NCI-H226 (cell line): Measurements from ENCODE around the gene APOL6.
A peak's percentile ranks its signal among the peaks of the same experiment; 100 is the strongest.
"Not testable (repeated sequence)": the region's sequence is repeated elsewhere in the genome, so short reads cannot be mapped to it uniquely, and the experiment has no call there.

ENCODE experiments used
- DNase-seq: peaks from one replicate; pipeline ENCODE4 v3.0.0-alpha.2; 2015

Gene APOL6

GRCh38 chr22:35681454-35682052 lies 33.3 kb downstream of the APOL6 start:
- DNase-seq: no peak

GRCh38 chr22:35683560-35683959 lies 35.3 kb downstream of the APOL6 start:
- DNase-seq: no peak

DNA sequence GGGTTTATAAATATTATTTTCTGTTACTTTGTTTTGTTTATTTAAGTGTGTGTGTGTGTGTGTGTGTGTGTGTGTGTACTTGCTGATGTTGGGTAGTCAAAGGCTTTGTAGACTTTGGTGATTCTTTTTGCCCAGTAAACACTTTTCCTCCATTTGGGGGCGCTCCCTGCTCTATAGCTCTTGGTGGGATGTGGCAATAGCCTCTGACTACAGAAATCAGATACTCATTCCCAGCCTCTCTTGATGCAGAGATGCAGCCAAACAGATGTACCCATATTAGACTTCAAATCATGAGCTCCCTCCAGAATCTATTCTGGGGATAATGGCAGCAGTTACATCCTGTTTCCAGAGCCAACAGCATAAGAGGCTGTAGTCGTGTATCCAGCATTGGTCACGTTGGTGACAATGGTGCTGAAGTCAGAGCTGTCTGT lies 36.0 kb downstream of the APOL6 start:
- no peak for DNase-seq

DNA sequence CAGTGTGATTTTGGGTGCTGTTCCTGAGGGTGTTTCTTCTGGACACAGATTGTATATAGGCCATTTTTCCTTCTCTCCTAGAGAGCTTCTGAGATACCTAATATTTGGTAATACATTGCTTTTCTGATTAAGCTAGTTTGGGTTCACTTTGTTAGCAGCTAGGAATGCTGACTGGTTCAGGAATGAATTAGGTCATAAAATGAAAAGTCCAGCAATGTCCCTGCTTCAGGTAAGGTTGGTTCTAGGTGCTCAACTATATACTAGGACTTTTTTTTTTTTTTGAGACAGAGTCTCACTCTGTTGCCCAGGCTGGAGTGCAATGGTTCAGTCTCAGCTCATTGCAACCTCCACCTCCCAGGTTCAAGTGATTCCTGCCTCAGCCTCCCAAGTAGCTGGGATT lies 36.5 kb downstream of the APOL6 start:
- no peak for DNase-seq

GRCh38 chr22:35685731-35686130 lies 37.5 kb downstream of the APOL6 start:
- no peak for DNase-seq

DNA sequence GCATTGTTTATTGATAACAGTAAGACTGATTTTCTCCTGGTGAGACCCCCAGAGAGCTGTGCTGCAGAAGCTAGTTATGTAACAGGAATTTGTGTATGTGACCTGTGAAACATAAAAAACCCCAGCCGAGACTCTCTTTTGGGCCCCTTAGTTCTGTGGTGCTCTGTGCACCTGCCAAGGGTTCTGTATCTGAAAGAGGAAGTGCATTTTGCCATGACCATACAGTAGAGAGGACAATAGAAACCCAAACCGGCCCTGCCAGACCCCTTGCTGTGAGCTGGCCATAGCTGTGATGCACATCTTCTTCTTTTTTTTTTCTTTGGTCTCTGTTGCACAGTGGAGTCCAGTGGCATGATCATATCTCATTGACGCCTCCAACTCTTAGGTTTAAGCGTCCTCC lies 38.1 kb downstream of the APOL6 start:
- no peak for DNase-seq

DNA sequence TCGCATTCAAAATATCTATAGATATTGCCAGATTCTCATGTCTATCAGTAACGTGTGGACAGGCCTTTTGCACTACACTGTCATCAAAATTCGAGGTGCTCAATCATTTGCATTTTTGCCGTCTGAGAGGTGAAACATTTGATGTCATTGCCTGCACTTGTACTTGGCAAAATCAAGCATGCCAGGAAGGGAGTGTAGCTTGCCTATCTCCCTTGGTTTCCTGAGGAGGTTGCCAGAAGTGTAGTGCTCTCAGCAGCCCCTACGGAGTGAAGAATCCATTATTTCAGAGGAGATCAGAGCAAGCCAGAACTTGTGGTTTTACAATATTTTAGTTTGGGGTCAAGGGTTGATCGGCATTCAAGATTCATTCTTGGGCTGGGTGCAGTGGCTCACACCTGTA lies 39.2 kb downstream of the APOL6 start:
- DNase-seq: no peak

DNA sequence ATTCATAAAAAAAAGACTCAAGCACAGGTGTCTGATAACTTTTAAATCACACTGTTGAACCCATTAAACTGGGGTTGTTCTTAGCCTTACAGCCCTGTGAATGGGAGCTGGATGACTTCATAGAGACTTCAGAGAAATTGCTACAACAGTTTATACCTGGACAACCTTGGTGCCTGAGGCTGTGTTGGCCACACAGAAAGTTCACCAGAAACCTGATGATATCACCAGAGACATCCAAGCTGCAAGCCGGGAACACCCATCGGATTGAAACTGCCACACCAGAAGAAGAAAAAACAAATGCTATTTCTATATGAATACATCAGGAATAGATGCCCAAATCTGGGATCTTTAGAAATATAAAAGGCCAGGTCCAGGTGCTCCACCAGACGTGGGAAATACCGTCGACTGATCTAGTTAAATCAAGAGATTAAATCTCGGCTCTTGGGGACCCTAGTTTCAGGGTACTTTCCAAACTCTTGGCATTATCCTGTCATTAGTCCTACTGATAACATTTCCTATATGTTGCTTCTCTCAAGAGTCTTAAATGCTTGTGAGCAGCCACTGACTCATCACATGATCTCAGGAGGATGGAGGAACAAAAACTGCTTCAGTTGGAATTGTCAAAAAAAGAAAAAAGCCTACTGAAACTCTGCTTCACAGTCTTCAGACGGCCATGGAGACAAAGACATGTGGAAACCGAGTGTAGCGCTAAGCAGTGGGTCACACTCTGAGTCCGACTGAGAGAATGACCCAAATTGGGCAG lies 40.8 kb downstream of the APOL6 start:
- no peak for DNase-seq

DNA sequence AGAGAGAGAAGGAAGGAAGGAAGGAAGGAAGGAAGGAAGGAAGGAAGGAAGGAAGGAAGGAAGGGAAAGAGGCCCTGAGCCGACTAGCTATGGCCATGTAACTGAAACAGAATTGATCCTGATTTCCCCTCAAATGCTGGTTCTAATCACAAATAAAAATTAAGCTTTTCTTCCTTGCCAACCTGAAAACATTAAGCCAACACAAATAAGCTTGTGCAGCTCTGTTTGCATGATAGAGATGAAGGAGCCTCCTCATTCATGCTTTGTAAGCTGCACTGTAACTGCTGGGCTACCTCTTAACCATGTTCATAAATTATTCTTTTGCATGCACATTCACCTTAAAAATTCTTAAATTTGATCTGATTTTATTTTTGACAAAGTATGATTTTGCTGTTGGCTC lies 41.8 kb downstream of the APOL6 start:
- no peak for DNase-seq

- no peak for DNase-seq
These were observed 47.0 kb downstream of the APOL6 start for GRCh38 chr22:35695202-35695601.

GRCh38 chr22:35697142-35697541 lies 48.9 kb downstream of the APOL6 start:
- no peak for DNase-seq

- not testable (repeated sequence) for DNase-seq
These were observed 51.6 kb downstream of the APOL6 start for GRCh38 chr22:35699852-35700251.

DNA sequence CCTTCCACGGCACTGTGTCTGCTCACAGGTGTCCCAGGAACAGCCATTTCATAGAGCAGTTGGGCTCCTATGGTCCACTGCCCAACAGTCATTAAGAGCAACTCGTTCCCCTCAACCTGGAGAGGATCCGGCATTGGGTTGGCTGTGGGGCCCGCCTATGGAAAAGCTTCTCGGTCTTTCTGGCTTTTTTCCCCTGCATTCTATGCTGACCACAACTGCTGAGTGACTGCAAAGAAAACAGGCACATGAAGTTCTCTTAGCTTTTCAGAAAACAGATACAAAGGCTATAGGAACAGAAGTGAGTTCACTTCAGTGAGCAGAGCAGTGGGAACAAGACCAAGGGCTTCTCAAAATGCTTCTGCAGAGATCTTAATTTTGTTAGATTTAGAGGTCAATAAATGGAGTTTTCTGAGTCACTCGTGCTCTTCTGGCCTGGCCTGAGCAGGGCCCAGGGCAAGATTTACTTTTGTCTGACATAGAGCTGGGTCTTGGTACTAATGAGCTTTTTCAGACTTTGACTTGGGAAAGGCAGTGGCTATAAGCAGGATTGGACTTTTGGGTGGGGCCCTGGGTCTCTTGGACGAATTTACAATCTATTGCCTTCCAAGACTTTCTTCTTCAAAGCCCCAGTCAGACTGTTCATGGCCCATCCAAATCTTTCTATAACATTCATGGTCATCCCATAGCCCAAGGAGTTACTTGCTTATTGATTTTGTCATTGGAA lies 55.8 kb downstream of the APOL6 start:
- no peak for DNase-seq

GRCh38 chr22:35705141-35705540 lies 56.9 kb downstream of the APOL6 start:
- peak; percentile 57 for DNase-seq

GRCh38 chr22:35708453-35708852 lies 60.2 kb downstream of the APOL6 start:
- no peak for DNase-seq

DNA sequence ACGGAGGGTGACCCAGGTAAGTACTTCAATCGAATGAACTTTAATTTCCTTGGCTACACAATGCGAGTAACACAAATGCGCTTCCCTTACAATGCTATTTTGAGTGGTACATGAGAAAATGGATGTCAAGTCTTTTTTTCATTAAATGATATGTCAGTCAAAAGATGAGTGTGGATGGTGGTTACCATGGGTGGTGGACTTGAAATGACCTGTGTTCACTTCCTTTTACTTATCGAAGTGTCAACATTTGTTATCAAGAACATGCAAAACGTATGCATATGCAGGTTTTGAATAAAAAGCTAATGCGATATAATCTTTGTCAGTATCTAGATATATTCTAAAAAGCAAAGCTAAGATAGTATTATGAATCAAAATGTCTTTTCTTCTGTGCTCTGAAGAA lies 60.7 kb downstream of the APOL6 start:
- no peak for DNase-seq

DNA sequence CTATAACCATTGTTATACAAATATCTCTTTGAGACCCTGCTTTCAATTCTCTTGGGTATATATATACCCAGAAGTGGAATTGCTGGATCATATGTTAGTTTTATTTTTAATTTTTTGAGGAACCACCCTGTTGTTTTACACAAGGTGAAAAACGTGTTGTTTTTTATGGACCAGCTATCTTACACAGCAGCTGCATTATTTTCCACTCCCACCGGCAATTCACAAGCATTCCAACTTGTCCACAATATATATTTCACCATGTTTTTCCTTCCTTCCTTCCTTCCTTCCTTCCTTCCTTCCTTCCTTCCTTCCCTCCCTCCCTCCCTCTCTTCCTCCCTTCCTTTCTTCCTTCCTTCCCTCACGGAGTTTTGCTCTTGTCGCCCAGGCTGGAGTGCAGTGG lies 63.1 kb downstream of the APOL6 start:
- no peak for DNase-seq

- DNase-seq: no peak
These were observed 64.4 kb downstream of the APOL6 start for GRCh38 chr22:35712672-35713071.

- DNase-seq: no peak
These were observed 69.3 kb downstream of the APOL6 start, which contains the start of gene APOL5 for GRCh38 chr22:35717572-35717971. Gene APOL5, plus strand, starts transcription at chr22:35717872. Its CDS starts 0 bp downstream, at chr22:35717872.
